ENCODE results near the gene ZRSR2. TPM values are rescaled to one million over a fixed set of nuclear protein-coding genes. Genes with fewer than 3 reads are reported as not detected.
A peak's percentile ranks its signal among the peaks of the same experiment; 100 is the strongest.
"Not testable (repeated sequence)": the region's sequence is repeated elsewhere in the genome, so short reads cannot be mapped to it uniquely, and the experiment has no call there.

The ZRSR2 gene
- total RNA-seq, 1 donor from 2014 or later, result 19.8 TPM

GRCh38 chrX:15755091-15755490 lies 35.2 kb upstream of the ZRSR2 start:
- no peak for TF ChIP-seq CTCF (IDR thresholded peaks at IDR 0.05)
- Mint-ChIP-seq H3K4me3 (no peak overlapping the region), H3K27ac (no peak overlapping the region), H3K36me3 (ENCODE audit: low read depth) (peaks cover 15% of the 10 kb centered on the region), H3K4me1 (peaks cover 35% of the 10 kb centered on the region), H3K27me3 (no peaks in the 10 kb centered on the region), H3K9me3 (no peaks in the 10 kb centered on the region)
- ChIA-PET POLR2A (no interaction called here), CTCF (no interaction called here)
- ATAC-seq (ENCODE audit: low read depth), result no peak
- DNase-seq, result no peak
- intact Hi-C loops (cut with micrococcal nuclease), result no loop called here

GRCh38 chrX:15758140-15758539 lies 32.1 kb upstream of the ZRSR2 start:
- peaks cover 12% of the 10 kb centered on the region for H3K36me3 Mint-ChIP-seq (ENCODE audit: low read depth)
- TF ChIP-seq CTCF (IDR thresholded peaks at IDR 0.05), result no peak
- no peaks in the 10 kb centered on the region for H3K27me3 Mint-ChIP-seq
- H3K4me3 Mint-ChIP-seq, result no peak overlapping the region
- H3K4me1 Mint-ChIP-seq, result peaks cover 13% of the 10 kb centered on the region
- no peaks in the 10 kb centered on the region for H3K9me3 Mint-ChIP-seq
- ChIA-PET POLR2A (no interaction called here), CTCF (interaction anchor here (1.1 kb wide), 1 partner anchor 18 kb away, joined by 3 read pairs; no protein-coding TSS in a partner anchor)
- H3K27ac Mint-ChIP-seq, result peak overlapping the region; percentile 57
- DNase-seq, result no peak
- no peak for ATAC-seq (ENCODE audit: low read depth)
- intact Hi-C loops (cut with micrococcal nuclease), result no loop called here

- not testable (repeated sequence) for H3K36me3 Mint-ChIP-seq (ENCODE audit: low read depth); H3K27ac Mint-ChIP-seq; H3K27me3 Mint-ChIP-seq; H3K4me3 Mint-ChIP-seq; ATAC-seq (ENCODE audit: low read depth); H3K4me1 Mint-ChIP-seq; DNase-seq; H3K9me3 Mint-ChIP-seq
- POLR2A ChIA-PET, result interaction anchor here (1.0 kb wide), 1 partner anchor 22 kb away, joined by 8 read pairs; the partner anchor contains the start of gene CA5B
- intact Hi-C loops (cut with micrococcal nuclease), result loop anchor here (2.0 kb wide), 4 partner anchors 31 to 935 kb away; partner anchors contain the start of genes GRPR and ZRSR2
- CTCF ChIA-PET, result interaction anchor here (1.5 to 1.6 kb wide), 2 partner anchors 73 to 936 kb away, joined by 3 to 4 read pairs; no protein-coding TSS in a partner anchor
These were observed 30.4 kb upstream of the ZRSR2 start for GRCh38 chrX:15759886-15760285.

GRCh38 chrX:15761564-15762191 lies 28.6 kb upstream of the ZRSR2 start:
- Mint-ChIP-seq H3K9me3 (no peaks in the 10 kb centered on the region), H3K27ac (peak overlapping the region; percentile 50), H3K4me3 (no peak overlapping the region), H3K36me3 (ENCODE audit: low read depth) (peaks cover 13% of the 10 kb centered on the region), H3K4me1 (peaks cover 10% of the 10 kb centered on the region), H3K27me3 (no peaks in the 10 kb centered on the region)
- POLR2A ChIA-PET, result interaction anchor here (1.0 kb wide), 1 partner anchor 28 kb away, joined by 3 read pairs; no protein-coding TSS in a partner anchor
- no peak for TF ChIP-seq CTCF (IDR thresholded peaks at IDR 0.05)
- intact Hi-C loops (cut with micrococcal nuclease), result loop anchor here (1.0 to 2.0 kb wide), 6 partner anchors 29 to 933 kb away; partner anchors contain the start of genes GRPR and ZRSR2
- CTCF ChIA-PET, result interaction anchor here (0.8 kb wide), 1 partner anchor 21 kb away, joined by 4 read pairs; no protein-coding TSS in a partner anchor
- peak; percentile 37 for ATAC-seq (ENCODE audit: low read depth)
- DNase-seq, result no peak

GRCh38 chrX:15769300-15769954 lies 20.9 kb upstream of the ZRSR2 start:
- POLR2A ChIA-PET, result no interaction called here

More at GRCh38 chrX:15769300-15769954, 20.9 kb upstream of the ZRSR2 start:
- no peak for TF ChIP-seq CTCF (IDR thresholded peaks at IDR 0.05)
- Mint-ChIP-seq H3K4me1 (no peaks in the 10 kb centered on the region), H3K27ac (no peak overlapping the region), H3K9me3 (no peaks in the 10 kb centered on the region), H3K4me3 (no peak overlapping the region), H3K36me3 (ENCODE audit: low read depth) (peaks cover 28% of the 10 kb centered on the region), H3K27me3 (no peaks in the 10 kb centered on the region)
- DNase-seq (no peak), ATAC-seq (ENCODE audit: low read depth) (no peak)
- intact Hi-C loops (cut with micrococcal nuclease), result no loop called here
- CTCF ChIA-PET, result no interaction called here
